Esophagus squamous epithelium (tissue), 4 donors: Measurements from ENCODE around the gene NUP210.

ENCODE experiments used
- CTCF ChIP-seq, 6 experiments: fragments of 450-650 bp in 4 of 6; fragments of 200-600 bp in 2 of 6; sonication (generic) in 2 of 6; IDR thresholded peaks; one replicate each; pipeline ENCODE4 v1.5.1; 2016 to 2019; ENCODE audit warnings: antibody characterized with exemption in 6 of 6, mild to moderate bottlenecking in 4 of 6, moderate library complexity in 4 of 6
- POLR2A ChIP-seq, 4 donors: fragments of 450-650 bp; IDR thresholded peaks; one replicate each; pipeline ENCODE4 v1.6.1; 2017; ENCODE audit warnings: antibody characterized with exemption in 4 of 4, mild to moderate bottlenecking in 4 of 4, moderate library complexity in 3 of 4

GRCh38 chr3:13300546-13301285, 119.4 kb downstream of the NUP210 start:
- TF ChIP-seq CTCF (IDR thresholded peaks at IDR 0.05) (no peak), POLR2A (IDR thresholded peaks at IDR 0.05) (no peak)
